Mesendoderm (in vitro differentiated cells): ENCODE data around the gene PIK3R2.

Experiments used
- DNase-seq: peaks from one replicate; pipeline ENCODE4 v3.0.0; 2013
- H2AK5ac ChIP-seq: 2 replicates; pipeline ENCODE4 v1.6.1; 2013; ENCODE audit warnings: low read length, inconsistent platforms
- H2BK120ac ChIP-seq: 2 replicates; pipeline ENCODE4 v1.6.1; 2013; ENCODE audit warnings: low read depth, mild to moderate bottlenecking, low read length, moderate library complexity, mixed read lengths
- H2BK15ac ChIP-seq: replicated peaks from 2 replicates; pipeline ENCODE4 v1.6.1; 2013; ENCODE audit warnings: low read depth, mild to moderate bottlenecking, moderate library complexity
- H2BK5ac ChIP-seq: 2 replicates; pipeline ENCODE4 v1.6.1; 2013; ENCODE audit warnings: low read length, inconsistent platforms
- H3K18ac ChIP-seq: 2 replicates; pipeline ENCODE4 v1.6.1; 2013; ENCODE audit warnings: mild to moderate bottlenecking, low read length, mixed read lengths
- H3K23ac ChIP-seq: one replicate; pipeline ENCODE4 v1.6.1; 2013; ENCODE audit warnings: low read length
- H3K27ac ChIP-seq: 2 replicates; pipeline ENCODE4 v1.5.1; 2013; ENCODE audit warnings: low read depth, mild to moderate bottlenecking, inconsistent platforms, low read length, moderate library complexity
- H3K27me3 ChIP-seq: 2 replicates; pipeline ENCODE4 v1.6.1; 2013; ENCODE audit warnings: low read length, control low read depth, mild to moderate bottlenecking, inconsistent platforms; ENCODE audit not compliant: insufficient read depth, poor library complexity
- H3K36me3 ChIP-seq: 2 replicates; pipeline ENCODE4 v1.6.1; 2013; ENCODE audit warnings: low read length, inconsistent platforms; ENCODE audit not compliant: control insufficient read depth, insufficient read depth
- H3K4ac ChIP-seq: one replicate; pipeline ENCODE4 v1.6.1; 2013; ENCODE audit warnings: low read depth, mild to moderate bottlenecking, low read length, moderate library complexity
- H3K4me1 ChIP-seq: 2 replicates; pipeline ENCODE4 v1.6.1; 2013; ENCODE audit warnings: low read depth, low read length, inconsistent platforms; ENCODE audit not compliant: control insufficient read depth
- H3K4me2 ChIP-seq: 2 replicates; pipeline ENCODE4 v1.6.1; 2013; ENCODE audit warnings: low read length
- H3K4me3 ChIP-seq: 2 replicates; pipeline ENCODE4 v1.5.1; 2013; ENCODE audit warnings: mild to moderate bottlenecking, low read length
- H3K56ac ChIP-seq: one replicate; pipeline ENCODE4 v1.6.1; 2013; ENCODE audit warnings: low read length
- H3K79me1 ChIP-seq: 2 replicates; pipeline ENCODE4 v1.6.1; 2013; ENCODE audit warnings: low read length, inconsistent platforms
- H3K79me2 ChIP-seq: 2 replicates; pipeline ENCODE4 v1.6.1; 2013; ENCODE audit warnings: mild to moderate bottlenecking, low read length; ENCODE audit not compliant: control insufficient read depth, insufficient read depth
- H3K9ac ChIP-seq: 2 replicates; pipeline ENCODE4 v1.6.1; 2013; ENCODE audit warnings: low read length, inconsistent platforms
- H4K5ac ChIP-seq: one replicate; pipeline ENCODE4 v1.6.1; 2013; ENCODE audit warnings: low read length
- H4K8ac ChIP-seq: one replicate; pipeline ENCODE4 v1.6.1; 2013; ENCODE audit warnings: low read depth, mild to moderate bottlenecking, control low read depth, low read length, moderate library complexity
- WGBS: extraction: QIAGEN DNeasy Blood & Tissue Kit; methylation state at CpG from one replicate; pipeline ENCODE4 v1.1.7; 2013; ENCODE audit warnings: low lambda C conversion rate, missing lambda C conversion rate; ENCODE audit not compliant: insufficient coverage; ENCODE audit errors: extremely low coverage; 5-methylcytosine and 5-hydroxymethylcytosine counted together

The PIK3R2 gene

GRCh38 chr19:18183529-18183928 lies 30.6 kb downstream of the PIK3R2 start:
- Histone ChIP-seq H2BK5ac (no peak overlapping the region), H3K9ac (no peak overlapping the region), H4K8ac (no peak overlapping the region), H3K23ac (no peak overlapping the region), H3K27ac (no peak overlapping the region), H3K4me3 (no peak overlapping the region), H4K5ac (no peak overlapping the region), H3K56ac (no peak overlapping the region), H3K4me2 (no peak overlapping the region), H3K4me1 (no peaks in the 10 kb centered on the region), H3K4ac (no peak overlapping the region), H3K18ac (no peak overlapping the region), H2BK15ac (no peak overlapping the region), H3K79me2 (no peaks in the 10 kb centered on the region), H3K79me1 (no peaks in the 10 kb centered on the region), H2AK5ac (no peak overlapping the region), H3K36me3 (no peaks in the 10 kb centered on the region), H2BK120ac (no peak overlapping the region), H3K27me3 (no peaks in the 10 kb centered on the region)
- DNase-seq: no peak

DNA sequence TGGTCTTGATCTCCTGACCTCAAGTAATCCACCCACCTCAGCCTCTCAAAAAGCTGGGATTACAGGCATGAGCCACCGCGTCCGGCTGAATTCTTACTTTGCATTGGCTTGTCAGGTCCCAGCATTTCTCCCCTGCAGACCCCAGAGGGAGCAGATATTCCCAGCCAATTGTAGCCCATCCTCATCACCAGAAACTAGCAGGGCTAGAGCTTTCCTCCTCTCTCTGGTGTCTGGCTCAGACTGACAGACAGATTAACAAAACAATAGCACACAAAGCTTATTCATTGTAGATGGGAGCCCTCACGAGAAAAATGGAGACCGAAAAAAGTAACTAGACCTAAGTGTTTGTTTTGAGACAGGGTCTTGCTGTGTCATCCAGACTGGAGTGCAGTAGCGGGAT lies 32.6 kb downstream of the PIK3R2 start:
- no peaks in the 10 kb centered on the region for H3K79me1 ChIP-seq
- no peak overlapping the region for H2AK5ac ChIP-seq
- no peak overlapping the region for H2BK15ac ChIP-seq
- no peak overlapping the region for H3K9ac ChIP-seq
- no peak for DNase-seq
- H4K5ac ChIP-seq: no peak overlapping the region
- no peak overlapping the region for H3K18ac ChIP-seq
- no peaks in the 10 kb centered on the region for H3K79me2 ChIP-seq
- no peak overlapping the region for H3K4me2 ChIP-seq
- no CpG with 5 or more reads among the region's 6 CpGs for WGBS
- H3K4ac ChIP-seq: no peak overlapping the region
- H3K23ac ChIP-seq: no peak overlapping the region
- no peak overlapping the region for H3K56ac ChIP-seq
- H2BK120ac ChIP-seq: no peak overlapping the region
- H3K4me1 ChIP-seq: no peaks in the 10 kb centered on the region
- H3K36me3 ChIP-seq: no peaks in the 10 kb centered on the region
- no peaks in the 10 kb centered on the region for H3K27me3 ChIP-seq
- H4K8ac ChIP-seq: no peak overlapping the region
- no peak overlapping the region for H3K4me3 ChIP-seq
- H2BK5ac ChIP-seq: no peak overlapping the region
- no peak overlapping the region for H3K27ac ChIP-seq

GRCh38 chr19:18190278-18190677 lies 37.3 kb downstream of the PIK3R2 start:
- Histone ChIP-seq H3K18ac (no peak overlapping the region), H3K56ac (no peak overlapping the region), H2AK5ac (no peak overlapping the region), H2BK120ac (no peak overlapping the region), H4K8ac (no peak overlapping the region), H3K36me3 (no peaks in the 10 kb centered on the region), H3K4me3 (no peak overlapping the region), H2BK15ac (no peak overlapping the region), H3K9ac (no peak overlapping the region), H3K79me1 (peaks cover 7% of the 10 kb centered on the region), H2BK5ac (no peak overlapping the region), H3K4me2 (no peak overlapping the region), H3K4me1 (peaks cover 5% of the 10 kb centered on the region), H3K4ac (no peak overlapping the region), H4K5ac (no peak overlapping the region), H3K79me2 (peaks cover 2% of the 10 kb centered on the region), H3K27me3 (no peaks in the 10 kb centered on the region), H3K23ac (no peak overlapping the region), H3K27ac (no peak overlapping the region)
- DNase-seq: no peak
- WGBS: no CpG with 5 or more reads among the region's 4 CpGs

- Histone ChIP-seq H3K18ac (no peak overlapping the region), H4K8ac (no peak overlapping the region), H3K9ac (no peak overlapping the region), H3K79me2 (peaks cover 2% of the 10 kb centered on the region), H3K4me1 (peaks cover 5% of the 10 kb centered on the region), H3K23ac (no peak overlapping the region), H3K4ac (no peak overlapping the region), H3K36me3 (peaks cover 4% of the 10 kb centered on the region), H3K56ac (peak overlapping the region; percentile 64), H3K27me3 (no peaks in the 10 kb centered on the region), H2BK15ac (no peak overlapping the region), H3K27ac (no peak overlapping the region), H3K4me2 (no peak overlapping the region), H4K5ac (no peak overlapping the region), H2AK5ac (no peak overlapping the region), H3K4me3 (no peak overlapping the region), H2BK5ac (no peak overlapping the region), H2BK120ac (no peak overlapping the region), H3K79me1 (peaks cover 7% of the 10 kb centered on the region)
- no peak for DNase-seq
- no CpG with 5 or more reads among the region's 5 CpGs for WGBS
Observed at GRCh38 chr19:18191640-18192062, 38.7 kb downstream of the PIK3R2 start.

DNA sequence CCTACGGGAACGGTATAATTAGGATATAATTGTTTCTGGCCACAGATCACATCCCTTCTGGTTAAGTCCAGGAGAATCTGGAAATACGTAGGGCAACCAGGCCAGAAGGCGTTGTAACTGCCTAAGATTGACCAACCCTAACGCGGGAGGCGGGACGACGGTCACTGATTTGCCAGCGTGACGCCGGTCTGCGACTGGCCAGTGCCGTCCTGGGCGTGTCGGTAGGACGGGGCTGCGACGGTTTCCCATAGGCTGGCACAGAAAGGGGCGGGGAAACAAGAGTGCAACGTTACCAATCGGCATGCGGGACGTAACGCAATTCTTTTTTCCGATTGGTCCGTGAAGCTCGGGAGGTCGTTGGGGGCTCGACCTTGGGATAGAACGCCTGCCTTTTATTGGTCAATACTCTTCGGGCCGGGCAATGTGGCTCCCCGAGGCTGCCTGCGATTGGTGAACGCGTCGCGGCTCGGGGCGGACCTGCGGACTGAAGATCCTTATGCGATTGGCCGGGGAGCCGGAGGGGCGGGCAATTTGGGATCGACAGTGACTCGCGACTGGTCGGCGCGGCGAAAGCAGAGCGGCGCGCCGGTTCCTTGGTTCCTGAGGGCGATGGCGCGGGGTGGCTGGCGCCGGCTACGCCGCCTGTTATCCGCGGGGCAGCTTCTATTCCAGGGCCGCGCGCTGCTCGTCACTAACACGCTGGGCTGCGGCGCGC lies 39.9 kb downstream of the PIK3R2 start, which contains the start of gene MPV17L2:
Gene MPV17L2, plus strand, starts transcription at position 546 of the 715 bp plus-strand sequence. Its CDS starts 64 bp downstream, at position 610.
- Histone ChIP-seq H3K23ac (peak within 1 kb of the TSS; percentile 9), H2AK5ac (no peak within 1 kb of the TSS), H2BK5ac (no peak within 1 kb of the TSS), H3K18ac (peak within 1 kb of the TSS; percentile 64), H4K8ac (no peak within 1 kb of the TSS), H3K4me3 (peak within 1 kb of the TSS; percentile 85), H3K4me2 (peak within 1 kb of the TSS; percentile 90), H3K27me3 (no peaks in the 10 kb centered on the region), H3K27ac (peak within 1 kb of the TSS; percentile 49), H3K9ac (peak within 1 kb of the TSS; percentile 88), H3K79me1 (peaks cover 7% of the 10 kb centered on the region), H3K79me2 (peaks cover 2% of the 10 kb centered on the region), H3K4me1 (peaks cover 5% of the 10 kb centered on the region), H2BK15ac (no peak within 1 kb of the TSS), H3K36me3 (peaks cover 4% of the 10 kb centered on the region), H4K5ac (no peak within 1 kb of the TSS), H2BK120ac (no peak within 1 kb of the TSS), H3K4ac (peak within 1 kb of the TSS; percentile 17), H3K56ac (peak within 1 kb of the TSS; percentile 89)
- DNase-seq: peak; percentile 100
- no CpG with 5 or more reads among the region's 74 CpGs for WGBS
